HG03571 (cell line): ENCODE results near the gene CBR3.

ENCODE experiments used
- ATAC-seq: cut with Tn5 transposase; IDR thresholded peaks from one replicate; pipeline ENCODE4 v1.9.1; 2021; ENCODE audit not compliant: unreplicated experiment

Gene CBR3

DNA sequence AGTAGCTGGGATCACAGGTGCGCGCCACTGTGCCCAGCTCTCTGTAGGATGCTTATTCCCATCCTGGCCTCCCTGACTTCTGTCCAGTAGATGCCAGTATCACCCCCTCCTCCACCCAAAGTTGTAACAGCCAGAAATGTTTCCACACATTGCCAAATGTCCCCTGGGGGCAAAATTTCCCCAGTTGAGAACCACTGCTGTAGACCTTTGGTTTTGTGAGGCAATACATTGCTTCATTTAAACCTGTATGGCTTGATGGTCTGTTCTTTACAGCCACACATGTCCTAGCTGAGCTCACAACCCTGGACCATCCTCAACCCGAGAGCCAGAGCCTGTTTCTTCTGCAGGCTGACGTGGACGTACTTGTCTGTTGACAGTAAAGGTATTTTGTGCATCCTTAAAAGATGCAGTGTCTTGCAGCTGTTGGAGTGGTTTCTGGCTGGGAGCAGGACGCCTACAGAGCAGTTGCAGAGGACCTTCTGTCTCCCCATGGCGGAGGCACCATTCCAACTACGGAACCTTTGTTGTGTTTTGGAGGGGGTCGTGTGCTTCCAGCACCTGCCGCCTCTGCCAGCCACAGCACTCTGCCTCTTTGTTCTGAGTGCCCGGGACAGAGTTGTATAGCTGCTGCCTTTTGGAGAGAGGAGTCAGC, 48.4 kb downstream of the CBR3 start:
- no peak for ATAC-seq

DNA sequence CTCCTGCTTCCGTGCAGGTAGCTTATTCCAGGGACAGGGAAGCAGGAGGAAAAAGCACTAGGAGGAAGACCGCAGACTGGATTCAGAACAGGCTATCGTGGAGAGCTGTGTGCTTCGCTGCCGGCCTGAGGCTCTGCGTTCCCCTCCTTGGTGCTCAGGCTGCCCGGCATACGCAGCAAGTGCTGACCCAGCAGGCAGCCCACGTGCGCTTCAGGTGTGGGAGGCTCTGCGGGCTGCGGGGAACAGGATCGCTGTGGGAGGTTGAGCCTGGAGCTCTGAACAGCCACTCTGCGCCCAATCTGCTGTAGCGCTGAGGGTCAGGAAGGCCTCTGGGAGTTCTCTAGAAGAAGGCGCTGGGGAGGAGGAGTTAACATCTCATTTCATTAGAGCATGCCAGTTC, 49.7 kb downstream of the CBR3 start:
- ATAC-seq: no peak

DNA sequence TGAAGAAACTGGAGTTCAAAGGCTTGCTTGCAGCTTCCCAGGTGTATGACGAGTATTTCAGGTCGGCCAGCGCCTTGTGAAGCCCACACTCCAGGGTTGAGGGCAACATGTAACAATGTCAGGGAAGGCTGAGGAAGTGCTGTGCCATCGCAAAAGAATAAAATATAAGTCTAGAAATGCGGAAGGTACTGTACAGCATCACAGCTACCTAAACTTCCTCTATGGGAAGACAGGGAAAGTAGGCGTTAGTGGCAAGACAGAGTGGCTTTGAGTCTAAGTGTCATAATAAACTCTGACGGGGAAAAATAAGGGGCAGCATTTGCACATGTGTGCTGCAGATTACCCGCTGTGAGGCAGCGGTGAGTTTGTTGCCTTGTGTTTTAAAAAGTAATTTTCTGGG, 50.6 kb downstream of the CBR3 start:
- ATAC-seq: no peak

DNA sequence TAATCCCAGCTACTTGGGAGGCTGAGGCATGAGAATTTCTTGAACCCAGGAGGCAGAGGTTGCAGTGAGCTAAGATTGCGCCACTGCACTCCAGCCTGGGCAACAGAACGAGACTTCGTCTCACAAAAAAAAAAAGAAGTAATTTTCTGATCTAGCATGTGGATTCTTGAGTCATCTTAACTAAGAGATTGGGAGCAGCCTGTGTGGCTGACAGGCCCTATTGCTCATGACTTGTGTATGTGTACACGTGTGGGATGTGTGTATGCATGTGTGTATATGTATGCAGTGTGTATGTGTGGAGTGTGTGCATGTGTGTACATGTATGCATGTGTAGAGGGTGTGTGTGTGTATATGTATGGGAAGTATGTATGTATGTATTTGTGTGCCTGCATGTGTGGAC, 51.2 kb downstream of the CBR3 start:
- no peak for ATAC-seq

DNA sequence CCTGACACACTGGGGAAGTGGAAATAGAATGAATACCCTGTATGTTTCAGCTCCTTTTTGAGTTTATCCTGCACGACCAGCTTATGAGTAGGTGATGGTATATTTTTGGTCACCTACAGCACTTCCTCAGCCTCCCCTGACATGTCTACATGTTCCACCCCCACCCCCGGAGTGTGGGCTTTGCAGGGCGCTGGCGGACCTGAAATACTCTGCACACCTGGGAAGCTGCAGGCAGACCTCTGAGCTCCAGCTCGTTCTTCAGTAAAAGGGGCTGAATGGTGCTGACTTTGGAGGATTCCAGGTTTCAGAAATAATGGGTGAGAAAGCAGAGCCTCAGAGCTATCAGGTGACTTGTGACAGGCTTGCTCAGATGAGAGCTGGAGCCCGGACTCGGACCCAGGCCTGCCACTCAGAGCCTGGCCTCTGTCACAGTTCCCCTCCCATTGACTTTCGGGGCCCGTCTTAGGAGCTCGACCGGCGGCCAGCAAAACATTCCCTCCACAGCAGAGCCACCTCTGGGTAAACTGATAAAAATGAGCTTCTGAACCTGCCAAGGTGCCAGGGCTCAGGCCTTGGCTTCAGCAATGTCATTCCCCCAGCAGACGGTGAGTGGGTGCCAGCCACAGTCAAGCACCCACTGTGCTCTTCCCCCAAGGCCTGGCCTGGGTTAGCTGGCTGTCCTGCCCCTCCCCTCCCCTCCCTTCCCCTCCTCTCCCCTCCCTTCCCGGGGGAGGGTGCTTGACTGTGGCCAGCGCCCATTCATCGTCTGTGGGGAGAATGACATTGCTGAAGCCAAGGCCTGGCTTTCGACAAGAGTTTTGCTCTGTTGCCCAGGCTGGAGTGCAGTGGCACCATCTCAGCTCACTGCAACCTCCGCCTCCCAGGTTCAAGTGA, 51.9 kb downstream of the CBR3 start:
- no peak for ATAC-seq

DNA sequence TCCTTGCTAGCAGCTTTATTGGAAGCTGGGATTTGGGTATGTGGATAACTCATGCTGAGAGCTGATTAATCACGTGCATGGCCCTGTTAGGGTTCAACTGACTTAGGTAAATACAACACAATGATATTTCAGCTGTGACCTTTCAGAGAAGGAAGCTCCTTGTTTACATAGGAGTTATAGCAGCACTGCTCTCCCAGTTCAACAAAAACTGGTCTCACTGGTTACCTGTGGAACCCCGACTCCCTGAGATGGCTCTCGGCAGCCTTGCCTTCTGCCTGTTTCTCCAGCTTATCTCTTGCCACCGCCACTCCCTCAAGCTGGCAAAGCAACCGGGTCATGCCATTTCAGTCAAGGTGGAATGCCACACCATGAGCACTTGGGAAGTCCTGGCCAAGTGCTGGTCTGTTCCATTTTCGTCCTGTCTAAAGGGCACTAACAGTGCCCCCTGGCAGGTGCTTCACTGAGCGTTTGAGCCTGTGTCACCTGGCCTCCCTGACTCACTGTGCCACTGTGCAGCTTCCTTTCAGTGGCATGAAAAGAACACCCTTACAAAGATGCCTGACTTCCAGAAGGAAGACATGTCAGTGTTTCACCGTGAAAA, 53.3 kb downstream of the CBR3 start:
- no peak for ATAC-seq

DNA sequence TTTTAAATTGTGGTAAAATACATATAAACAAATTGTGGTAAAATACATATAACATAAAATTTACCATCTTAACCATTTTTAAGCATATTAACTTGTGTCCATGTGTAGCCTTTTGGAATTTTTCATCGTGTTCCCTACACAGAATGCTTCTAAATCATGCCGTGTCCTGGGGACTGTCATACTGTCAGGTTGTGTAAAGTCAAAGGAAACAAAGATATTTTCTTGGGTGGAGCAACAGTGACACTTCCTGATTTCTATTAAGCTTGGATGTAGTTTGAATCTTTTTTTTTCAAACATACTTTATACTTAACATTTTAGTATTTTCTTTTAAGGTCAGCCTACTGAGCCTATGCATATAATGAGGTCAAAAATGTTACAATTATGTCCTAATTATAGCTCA, 54.1 kb downstream of the CBR3 start:
- ATAC-seq: no peak

DNA sequence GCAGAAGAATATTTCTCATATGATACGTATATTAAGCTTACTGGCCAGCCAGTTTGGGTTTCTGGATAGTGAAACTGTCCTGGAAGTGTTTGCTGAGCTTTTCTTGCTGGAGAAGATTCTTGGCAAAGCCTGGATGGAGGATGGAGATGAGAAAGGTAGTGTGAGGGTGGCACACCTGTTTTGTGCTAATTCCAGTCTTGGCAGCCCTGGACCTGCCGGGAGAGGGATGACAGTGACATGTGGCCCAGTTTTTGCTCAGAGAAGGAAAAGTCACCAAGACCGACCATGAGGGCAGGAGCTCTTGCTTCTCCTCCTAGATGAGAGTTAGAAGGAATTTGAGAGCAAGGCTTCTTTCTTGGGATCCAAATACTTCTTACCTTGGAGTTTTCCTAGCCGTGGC, 55.9 kb downstream of the CBR3 start:
- no peak for ATAC-seq

DNA sequence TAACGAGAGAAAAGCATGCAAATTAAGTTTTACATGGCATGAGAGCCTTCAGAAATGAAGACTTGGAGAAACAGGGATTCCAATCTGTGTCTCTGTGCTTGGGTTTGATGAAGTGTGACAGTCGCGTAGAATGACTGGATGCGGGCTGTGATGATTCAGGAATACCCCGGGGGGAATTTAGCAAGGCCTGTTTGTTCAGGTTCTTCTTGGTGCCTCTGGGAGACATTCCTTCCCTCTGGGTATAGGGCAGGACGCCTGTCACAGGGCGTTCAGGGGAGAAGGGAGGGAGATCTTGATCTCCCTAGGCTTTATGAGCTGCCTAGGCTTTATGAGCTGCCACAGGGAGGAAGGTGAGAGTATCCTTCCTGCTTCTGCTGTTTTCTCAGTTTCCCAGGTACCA, 58.3 kb downstream of the CBR3 start:
- no peak for ATAC-seq

DNA sequence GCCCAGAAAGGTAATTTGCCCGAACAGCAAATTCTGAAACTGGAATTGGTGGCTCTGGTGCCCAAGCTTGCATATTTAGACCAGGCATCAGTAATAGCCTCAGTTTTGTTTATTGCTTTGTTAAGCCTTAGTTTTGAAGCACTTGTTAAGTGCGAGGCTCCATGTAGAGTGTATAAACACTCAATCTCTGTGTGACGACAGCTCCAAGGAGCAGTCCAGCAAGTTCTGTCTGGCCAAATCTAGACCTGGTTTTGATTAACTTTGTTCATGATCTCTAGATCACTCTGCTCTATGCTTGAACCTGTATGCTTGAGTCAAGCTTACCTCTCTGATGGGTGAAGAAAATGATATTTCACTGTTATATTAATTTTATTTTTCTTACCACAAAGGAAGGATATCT, 59.1 kb downstream of the CBR3 start:
- ATAC-seq: no peak

DNA sequence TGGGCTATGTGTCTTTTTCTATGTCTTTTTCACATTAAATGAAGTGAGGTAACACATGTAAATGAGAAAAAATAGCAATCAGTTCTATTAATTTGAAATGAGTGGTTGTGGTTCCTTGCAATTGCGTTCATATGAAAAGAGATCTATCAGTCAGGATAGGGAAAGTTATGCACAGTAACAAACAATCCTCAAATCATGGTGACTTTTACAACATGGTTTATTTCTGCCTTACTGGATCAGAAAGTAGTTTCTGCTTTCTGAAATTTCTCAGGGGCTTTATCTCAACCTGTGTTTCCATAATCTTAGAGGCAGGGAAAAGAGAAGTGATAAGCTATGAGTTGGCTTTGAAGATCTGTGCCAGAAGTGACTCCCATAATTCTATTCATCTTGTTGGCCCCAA, 60.7 kb downstream of the CBR3 start:
- ATAC-seq: no peak
